Fibroblast of skin of left biceps (primary cell): Measurements from ENCODE around the gene YEATS2.

Experiments
- DNase-seq, 2 experiments: peaks; one replicate each; pipeline ENCODE4 v3.0.0-alpha.2; 2013; ENCODE audit warnings: low read depth in 2 of 2

YEATS2 gene

DNA sequence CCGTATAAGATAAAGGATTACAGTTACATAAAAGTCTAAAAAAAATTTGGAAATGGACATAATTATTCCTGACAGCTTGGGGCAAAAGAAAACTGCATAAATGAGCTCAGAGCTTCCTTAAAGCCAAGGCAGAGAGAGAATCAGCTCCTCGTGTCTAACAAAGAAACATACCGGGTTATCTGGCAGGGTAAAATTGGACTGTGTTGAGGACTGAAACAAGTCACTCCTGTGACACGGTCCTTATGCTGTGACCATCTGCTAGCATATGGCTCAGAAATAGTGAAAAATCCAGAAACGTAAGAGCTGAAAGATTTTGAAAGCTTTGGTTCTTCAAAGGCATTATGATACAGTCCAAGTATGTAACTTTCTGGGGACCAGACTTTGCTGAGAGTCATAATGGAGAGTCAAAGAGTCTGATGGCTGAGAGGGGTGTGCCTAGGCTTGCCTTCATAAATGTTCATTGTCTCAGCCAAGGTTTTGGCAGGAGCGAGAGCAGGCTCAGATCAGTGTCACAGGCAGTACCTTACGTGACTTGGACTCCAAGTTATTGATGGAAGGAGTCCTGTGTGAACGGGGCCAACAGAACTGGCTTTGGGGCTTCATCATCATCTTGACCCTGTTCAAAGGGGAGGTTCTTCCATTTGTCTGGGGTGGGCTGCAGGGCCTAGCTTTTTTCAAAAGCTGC, 115.3 kb downstream of the YEATS2 start:
- DNase-seq, result no peak

DNA sequence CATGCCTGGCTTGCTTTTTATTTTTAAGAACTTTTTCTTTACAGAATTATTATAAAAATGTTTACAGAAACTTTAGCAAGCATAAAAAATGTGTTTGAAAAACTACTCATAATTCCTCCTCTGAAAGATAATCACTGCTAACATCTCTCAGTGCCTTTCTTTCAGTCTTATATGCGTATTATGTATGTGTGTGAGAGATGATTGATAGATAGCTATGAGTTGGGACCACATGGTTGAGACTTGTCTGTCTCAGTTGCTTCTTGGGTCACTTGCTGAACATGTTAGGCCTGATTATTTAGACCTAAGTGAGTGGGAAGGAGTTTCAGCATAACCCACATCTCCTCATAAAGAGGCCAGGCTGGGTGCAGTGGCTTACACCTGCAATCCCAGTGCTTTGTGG, 116.6 kb downstream of the YEATS2 start:
- DNase-seq, result no peak

- no peak for DNase-seq
Measured at GRCh38 chr3:183815563-183815940, 118.0 kb downstream of the YEATS2 start.

GRCh38 chr3:183815951-183816475, 118.4 kb downstream of the YEATS2 start:
- no peak for DNase-seq

- no peak for DNase-seq
Measured at GRCh38 chr3:183816681-183817510, 119.3 kb downstream of the YEATS2 start.

GRCh38 chr3:183817639-183818038, 120.0 kb downstream of the YEATS2 start:
- DNase-seq, result no peak

GRCh38 chr3:183818041-183818620, 120.5 kb downstream of the YEATS2 start:
- no peak for DNase-seq

DNA sequence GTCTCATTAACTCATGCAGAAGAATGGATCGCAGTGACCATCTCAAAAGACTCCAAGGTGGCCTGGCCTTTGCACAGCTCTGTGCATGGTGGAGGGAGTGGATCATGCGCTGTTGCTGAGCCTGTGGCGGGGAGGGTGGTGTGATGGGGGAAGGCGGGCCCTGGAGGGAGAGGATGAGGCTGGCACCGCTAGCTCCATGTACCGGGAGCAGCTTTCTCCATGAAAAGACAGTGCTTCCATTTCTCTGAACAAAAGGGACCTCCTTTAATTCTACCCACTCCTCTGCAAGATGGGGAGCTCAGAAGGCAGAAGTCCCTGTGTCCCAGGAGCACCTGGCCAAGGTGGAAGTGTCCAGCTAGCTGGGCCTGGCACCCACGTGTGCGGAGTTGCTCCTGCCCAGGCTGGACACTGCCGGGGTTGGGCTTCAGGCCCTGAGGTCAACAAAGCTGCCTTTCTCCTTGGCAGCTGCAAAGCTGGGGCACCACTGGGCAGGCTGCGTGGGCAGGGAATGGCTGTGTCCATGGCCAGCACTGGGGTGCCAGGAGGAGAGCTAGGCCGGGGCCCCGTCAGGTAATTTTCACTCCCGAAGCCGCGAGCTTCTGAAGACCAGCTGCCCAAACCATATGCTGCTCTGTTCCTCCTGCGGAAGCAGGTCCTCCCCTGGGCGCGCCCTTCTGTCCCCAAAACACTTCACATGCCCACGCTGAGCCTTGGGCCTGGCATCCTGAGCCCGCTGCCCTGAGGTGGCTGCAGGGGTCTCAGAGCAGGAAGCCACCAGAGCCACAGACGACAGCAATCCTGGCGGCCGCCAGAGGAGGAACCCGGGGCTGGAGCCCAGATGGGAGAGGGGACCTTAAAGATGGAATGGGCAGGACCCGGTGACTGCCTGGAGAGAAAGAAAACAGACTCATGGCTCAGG, 121.4 kb downstream of the YEATS2 start:
- DNase-seq, result no peak

- no peak for DNase-seq
Measured at GRCh38 chr3:183819831-183820230, 122.2 kb downstream of the YEATS2 start.

DNA sequence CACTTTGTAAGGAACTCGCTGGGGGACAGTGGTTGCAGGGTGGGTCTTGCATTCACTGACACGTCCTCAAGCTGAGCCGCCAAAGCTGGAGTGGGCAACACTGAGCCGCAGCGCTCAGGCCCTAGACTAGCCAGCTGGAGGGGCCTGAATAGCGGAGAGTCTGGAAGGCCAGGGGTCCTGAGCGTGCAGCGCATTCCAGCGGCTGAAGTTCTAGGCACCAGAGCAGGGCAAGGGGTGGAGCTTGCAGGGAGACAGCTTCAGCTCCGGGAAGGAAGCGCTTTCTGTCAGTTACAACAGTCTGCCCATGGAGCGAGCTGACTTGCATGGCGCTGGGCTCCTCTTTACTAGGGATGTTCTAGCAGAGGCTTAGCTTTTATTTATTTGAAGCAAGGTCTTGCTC, 125.0 kb downstream of the YEATS2 start:
- DNase-seq, result no peak

GRCh38 chr3:183823963-183824362, 126.4 kb downstream of the YEATS2 start:
- DNase-seq, result no peak

DNA sequence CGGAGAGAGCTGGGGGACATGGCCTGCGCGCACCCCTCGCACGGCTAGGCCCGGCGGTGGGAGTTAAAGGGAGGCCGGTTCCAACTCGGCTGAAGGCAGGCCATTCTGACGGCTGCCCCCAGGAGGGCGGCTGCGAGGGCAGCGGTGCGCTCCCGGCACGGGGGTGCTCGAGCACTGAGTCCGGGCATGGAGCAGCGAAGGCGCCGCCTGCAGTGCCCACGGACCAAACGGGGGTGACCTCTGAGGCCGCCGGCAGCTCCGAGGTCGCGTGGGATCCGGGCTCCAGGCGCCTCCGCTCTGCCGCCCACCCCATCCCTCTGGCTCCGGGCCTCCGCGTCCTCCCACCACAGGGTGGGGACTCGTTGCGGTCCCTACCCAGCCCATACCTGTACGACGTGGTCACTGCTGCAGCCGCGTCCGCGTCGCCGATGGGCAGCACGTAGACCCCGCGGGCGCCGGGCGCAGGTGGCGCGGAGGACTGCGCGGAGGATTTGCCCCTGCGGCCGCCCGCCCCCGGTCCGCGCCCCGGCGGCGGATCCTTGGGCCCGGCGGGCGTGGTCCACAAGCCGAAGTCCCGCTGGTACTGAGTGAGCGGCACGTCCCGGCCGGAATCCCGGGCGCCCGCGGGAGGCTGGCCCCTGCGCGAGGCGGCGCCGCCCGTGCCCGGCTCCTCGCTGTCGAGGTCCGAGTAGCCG, 127.3 kb downstream of the YEATS2 start:
- no peak for DNase-seq

- peak; percentile 12 to 20 for DNase-seq
Measured at GRCh38 chr3:183825456-183826161, 128.0 kb downstream of the YEATS2 start, which contains the start of gene MAP6D1. MAP6D1 (minus strand) TSS chr3:183825577; CDS start chr3:183825547, 30 bp downstream.

DNA sequence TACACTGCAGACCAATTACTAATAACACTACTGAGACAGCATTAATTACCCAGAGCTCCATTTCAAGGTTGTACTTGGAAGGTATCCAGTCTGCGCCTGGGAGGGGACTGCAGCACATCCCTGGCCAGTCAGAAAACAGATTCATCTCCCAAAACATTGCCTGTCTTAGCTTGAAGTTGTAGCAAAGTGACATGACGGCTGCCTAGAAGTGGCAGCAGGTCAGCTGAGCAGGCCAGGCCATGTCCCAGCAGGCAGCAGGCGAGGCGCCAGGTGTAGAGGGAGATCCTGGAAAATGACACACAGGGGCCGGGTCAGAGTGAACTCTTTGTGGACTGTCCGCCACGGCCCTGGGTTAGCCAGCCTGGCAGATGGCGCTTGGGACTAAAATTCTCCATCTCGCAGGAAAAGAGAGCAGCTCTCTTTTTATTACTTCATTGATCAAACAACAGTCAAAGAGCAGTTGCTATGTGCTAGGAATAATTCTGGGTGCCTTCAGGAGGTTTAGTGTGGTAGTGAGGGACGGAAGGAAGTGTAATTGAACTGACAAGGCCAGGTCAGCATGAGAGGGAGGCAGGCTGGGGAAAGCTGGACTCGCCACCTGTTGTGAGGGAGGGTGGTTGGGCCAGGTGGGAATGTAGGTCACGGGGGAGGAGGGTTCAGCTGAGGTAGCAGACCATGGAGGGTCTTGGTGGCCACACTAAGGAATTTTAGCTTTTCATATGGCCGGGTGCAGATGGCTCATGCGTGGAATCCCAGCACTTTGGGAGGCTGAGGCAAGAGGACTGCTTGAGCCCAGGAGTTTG, 129.1 kb downstream of the YEATS2 start:
- DNase-seq, result no peak

DNA sequence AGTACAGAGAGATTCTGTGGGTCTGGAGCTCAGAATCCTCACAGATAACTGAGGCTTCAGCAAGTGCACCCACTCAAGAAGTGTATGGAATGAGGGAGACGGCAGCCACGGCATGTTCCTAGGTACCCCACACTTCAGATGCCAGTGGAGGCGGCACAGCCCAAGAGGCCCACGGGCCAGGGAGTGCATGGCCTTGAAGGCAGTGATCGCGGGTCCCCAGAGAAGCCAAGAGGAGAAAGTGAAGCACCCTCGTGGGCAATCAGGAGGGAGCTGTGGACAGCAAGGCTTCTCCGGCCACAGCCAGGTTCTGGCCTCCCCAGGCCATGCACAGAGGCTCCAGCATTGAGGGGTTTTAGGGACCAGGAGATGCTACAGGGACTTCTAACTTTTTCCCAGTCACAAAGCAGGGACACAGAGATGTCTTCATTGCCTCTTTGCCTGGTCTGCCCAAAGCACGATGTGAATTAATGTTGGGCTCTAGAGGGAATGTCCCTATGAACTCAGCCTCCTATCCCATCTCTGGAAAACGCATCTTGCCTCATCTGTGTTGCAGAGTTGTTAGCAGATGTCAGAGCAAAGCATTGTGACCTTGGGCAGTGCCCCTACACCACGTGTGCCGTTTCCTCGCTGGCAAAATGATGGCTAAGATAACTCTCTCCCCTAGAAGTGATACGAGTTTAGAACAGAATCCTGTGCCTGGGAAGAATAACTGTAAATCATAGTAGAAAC, 130.4 kb downstream of the YEATS2 start:
- DNase-seq, result no peak

DNA sequence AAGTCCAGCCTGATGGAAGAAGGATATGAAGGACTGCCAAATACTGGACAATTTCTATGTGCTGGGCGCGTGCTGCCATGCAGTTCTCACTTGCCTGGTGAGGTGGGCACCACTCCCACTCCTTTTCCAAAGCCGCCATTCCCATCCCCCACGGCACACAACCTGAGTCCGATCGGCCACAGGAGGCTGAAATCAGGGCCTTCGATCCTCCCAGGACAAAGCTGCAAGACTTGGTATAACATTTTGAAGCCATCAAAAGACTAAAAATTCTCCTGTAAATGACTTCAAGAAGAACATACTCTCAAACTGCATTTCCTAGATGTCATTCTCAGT, 130.9 kb downstream of the YEATS2 start:
- DNase-seq, result no peak

- DNase-seq, result no peak
Measured at GRCh38 chr3:183829466-183829865, 131.9 kb downstream of the YEATS2 start.

GRCh38 chr3:183830187-183830586, 132.6 kb downstream of the YEATS2 start:
- DNase-seq, result no peak

- no peak for DNase-seq
Measured at GRCh38 chr3:183833516-183833915, 135.9 kb downstream of the YEATS2 start.
